Breast epithelium (tissue), 3 donors: ENCODE results near the gene DCXR.

Experiments
- CTCF ChIP-seq, 3 donors: fragments of 450-650 bp; IDR thresholded peaks; one replicate each; pipeline ENCODE4 v1.5.1; 2016 to 2017; ENCODE audit warnings: antibody characterized with exemption in 3 of 3, mild to moderate bottlenecking in 3 of 3, moderate library complexity in 3 of 3
- POLR2AphosphoS5 ChIP-seq, 3 donors: sonication (generic); formaldehyde crosslinking; IDR thresholded peaks; one replicate each; pipeline ENCODE4 v1.6.1; 2017; ENCODE audit warnings: antibody characterized with exemption in 3 of 3

DNA sequence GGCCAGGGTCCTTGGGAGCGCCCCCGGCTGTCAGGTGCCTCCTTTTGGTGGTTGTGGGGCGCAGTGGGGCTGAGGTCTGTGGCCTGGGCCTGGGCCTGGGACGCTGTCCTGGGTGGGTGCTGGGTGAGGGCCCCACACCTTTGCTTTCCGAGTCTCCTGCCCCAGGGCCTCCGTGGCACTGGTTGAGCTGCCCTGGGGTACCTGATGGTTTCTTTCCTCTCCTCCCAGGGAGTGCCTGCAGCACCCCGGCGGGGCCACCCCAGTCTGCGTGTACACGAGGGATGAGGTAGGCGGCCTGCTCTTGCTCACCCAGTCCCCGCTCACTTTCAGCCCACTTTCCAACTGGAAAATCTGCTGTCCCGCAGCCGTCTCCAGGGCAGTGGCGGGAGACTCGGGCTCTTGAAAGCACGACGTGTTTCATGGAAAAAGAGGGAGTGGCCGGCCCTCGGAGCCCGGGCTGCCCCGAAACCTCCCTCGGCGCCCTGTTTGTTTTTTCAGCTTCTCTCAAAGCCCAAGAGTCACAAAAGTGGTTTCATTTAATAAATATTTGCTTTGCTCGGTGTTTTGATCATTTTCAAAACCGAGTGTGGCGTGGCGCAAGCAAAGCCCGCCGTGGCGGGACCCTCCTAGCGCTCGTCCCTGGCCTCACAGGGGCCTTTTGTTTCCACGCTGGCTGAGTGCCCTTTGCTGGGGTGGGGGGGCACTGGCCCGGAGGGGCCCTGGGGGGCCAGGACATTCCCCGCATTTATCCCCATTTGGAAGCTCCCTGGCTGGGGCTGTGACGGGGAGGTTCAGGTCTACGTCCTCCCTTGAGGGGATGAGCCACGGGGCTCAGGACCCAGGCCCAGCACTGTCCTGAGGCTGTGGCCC is 42.7 kb downstream of the DCXR start:
- TF ChIP-seq CTCF (IDR thresholded peaks at IDR 0.05) (no peak), POLR2AphosphoS5 (IDR thresholded peaks at IDR 0.05) (no peak)
